ES-I3 (cell line): ENCODE results near the gene LGALS1.

Source experiments
- H3K36me3 ChIP-seq: 2 replicates; pipeline ENCODE4 v1.6.1; 2013; ENCODE audit warnings: mild to moderate bottlenecking, low read length, control low read depth, moderate library complexity; ENCODE audit not compliant: insufficient read depth
- H3K4me1 ChIP-seq: 2 replicates; pipeline ENCODE4 v1.6.1; 2013; ENCODE audit warnings: mild to moderate bottlenecking, control low read depth, low read length; ENCODE audit not compliant: insufficient read depth
- H3K9ac ChIP-seq: 2 replicates; pipeline ENCODE4 v1.6.1; 2013; ENCODE audit warnings: low read depth, mild to moderate bottlenecking, low read length, moderate library complexity
- H3K9me3 ChIP-seq: 2 replicates; pipeline ENCODE4 v1.6.1; 2013; ENCODE audit warnings: mild to moderate bottlenecking, low read length, moderate library complexity; ENCODE audit not compliant: control insufficient read depth, insufficient read depth

Gene LGALS1

DNA sequence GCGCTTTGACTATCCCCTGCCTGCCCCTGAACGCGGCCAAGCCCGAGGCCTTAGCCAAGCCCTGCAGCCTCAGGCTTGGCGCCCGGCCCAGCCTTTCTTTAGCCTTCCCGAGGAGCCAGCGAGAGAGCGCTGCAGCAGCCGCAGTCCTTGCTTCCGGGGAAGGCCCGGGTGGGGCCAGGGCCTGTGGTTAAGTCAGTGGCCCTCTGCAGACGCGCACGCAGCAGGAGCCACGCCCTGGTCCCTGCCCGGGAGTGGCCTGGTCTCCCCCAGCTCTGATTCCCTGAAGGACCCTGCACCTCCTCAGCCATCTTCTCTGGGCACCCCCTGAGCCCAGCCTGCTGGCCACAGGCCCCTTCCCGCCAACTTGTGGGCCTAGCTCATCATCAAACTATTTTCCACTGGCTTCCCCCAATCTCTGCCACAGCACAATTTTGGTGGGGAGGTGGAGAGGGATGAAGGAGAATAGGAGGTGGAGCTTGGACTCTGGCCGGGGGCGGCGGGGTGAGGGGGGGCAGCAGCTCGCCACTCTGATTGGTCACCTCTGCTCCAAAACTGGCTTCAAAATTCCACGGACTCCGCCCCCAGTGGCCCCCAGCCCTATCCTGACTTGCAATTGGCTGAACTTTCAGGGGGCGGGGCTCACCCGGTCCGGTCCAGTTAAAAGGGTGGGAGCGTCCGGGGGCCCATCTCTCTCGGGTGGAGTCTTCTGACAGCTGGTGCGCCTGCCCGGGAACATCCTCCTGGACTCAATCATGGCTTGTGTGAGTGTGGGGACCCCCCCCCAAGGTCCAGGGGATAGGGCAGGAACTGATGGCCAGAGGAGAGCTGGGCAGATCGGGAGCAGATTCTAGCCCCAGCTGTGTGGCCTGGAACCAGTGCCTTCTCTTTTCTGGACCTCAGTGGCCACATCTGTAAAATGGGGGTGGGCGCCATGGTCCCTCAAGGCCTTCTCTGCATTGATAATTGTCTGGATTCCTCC is at the start of gene LGALS1:
TSS of gene LGALS1 (plus strand) at position 686 of the 979 bp plus-strand sequence. CDS start at position 753, 67 bp downstream.
- Histone ChIP-seq H3K36me3 (no peaks in the 10 kb centered on the region), H3K4me1 (peaks cover 7% of the 10 kb centered on the region), H3K9ac (peak within 1 kb of the TSS; percentile 66), H3K9me3 (no peaks in the 10 kb centered on the region)

DNA sequence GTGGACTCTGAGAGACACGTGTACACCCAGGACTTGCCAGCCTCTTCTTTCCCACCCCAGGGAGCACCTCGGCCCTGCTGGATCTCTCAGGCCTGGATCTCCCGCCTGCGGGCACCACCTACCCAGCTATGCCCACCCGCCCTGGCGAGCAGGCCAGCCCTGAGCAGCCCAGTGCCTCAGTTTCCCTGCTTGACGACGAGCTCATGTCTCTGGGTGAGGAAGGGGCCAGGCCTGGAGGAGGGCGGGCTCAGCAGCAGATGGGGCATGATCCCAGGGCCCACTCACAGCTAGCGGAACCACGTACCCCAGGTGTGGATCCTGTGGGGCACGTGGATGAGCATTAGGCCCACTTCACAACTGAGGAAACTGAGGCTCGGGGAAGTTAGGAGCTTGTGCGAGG is 49.7 kb upstream of the LGALS1 start:
- Histone ChIP-seq H3K9me3 (no peaks in the 10 kb centered on the region), H3K9ac (no peak overlapping the region), H3K4me1 (no peaks in the 10 kb centered on the region), H3K36me3 (peaks cover 11% of the 10 kb centered on the region)

- H3K9me3 ChIP-seq = no peaks in the 10 kb centered on the region
- H3K36me3 ChIP-seq = peaks cover 12% of the 10 kb centered on the region
- no peaks in the 10 kb centered on the region for H3K4me1 ChIP-seq
- no peak overlapping the region for H3K9ac ChIP-seq
These were observed 49.3 kb upstream of the LGALS1 start for GRCh38 chr22:37626144-37626543.

DNA sequence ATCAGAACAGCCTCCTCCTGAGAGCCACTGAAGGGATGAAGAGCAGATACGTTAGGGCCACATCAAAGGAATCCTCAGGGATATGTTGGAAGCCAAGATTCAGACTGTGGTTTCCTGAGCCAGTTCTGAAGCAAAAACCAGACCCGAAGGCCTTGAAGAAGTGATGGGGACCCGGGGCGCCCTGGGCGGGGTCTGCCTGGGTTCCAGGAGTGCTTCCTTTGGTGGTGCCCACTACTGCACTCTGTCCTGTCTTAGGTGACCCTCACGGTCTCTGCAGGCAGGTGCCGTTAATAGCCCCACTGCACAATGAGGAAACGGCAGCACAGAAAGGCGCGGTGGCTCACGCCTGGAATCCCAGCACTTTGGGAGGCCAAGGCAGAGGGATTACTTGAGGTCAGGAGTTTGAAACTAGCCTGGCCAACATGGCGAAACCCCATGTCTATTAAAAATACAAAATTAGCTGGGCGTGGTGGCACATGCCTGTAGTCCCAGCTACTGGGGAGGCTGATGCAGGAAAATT is 48.8 kb upstream of the LGALS1 start:
- no peaks in the 10 kb centered on the region for H3K4me1 ChIP-seq
- no peaks in the 10 kb centered on the region for H3K9me3 ChIP-seq
- no peak overlapping the region for H3K9ac ChIP-seq
- peaks cover 15% of the 10 kb centered on the region for H3K36me3 ChIP-seq

GRCh38 chr22:37627121-37627520 is 48.3 kb upstream of the LGALS1 start:
- no peaks in the 10 kb centered on the region for H3K4me1 ChIP-seq
- H3K9ac ChIP-seq = no peak overlapping the region
- peaks cover 15% of the 10 kb centered on the region for H3K36me3 ChIP-seq
- no peaks in the 10 kb centered on the region for H3K9me3 ChIP-seq

GRCh38 chr22:37627545-37627944 is 47.9 kb upstream of the LGALS1 start:
- H3K9me3 ChIP-seq = no peaks in the 10 kb centered on the region
- H3K9ac ChIP-seq = no peak overlapping the region
- H3K4me1 ChIP-seq = no peaks in the 10 kb centered on the region; the same call in 1 of the 2 replicates
- H3K36me3 ChIP-seq = peaks cover 15% of the 10 kb centered on the region

DNA sequence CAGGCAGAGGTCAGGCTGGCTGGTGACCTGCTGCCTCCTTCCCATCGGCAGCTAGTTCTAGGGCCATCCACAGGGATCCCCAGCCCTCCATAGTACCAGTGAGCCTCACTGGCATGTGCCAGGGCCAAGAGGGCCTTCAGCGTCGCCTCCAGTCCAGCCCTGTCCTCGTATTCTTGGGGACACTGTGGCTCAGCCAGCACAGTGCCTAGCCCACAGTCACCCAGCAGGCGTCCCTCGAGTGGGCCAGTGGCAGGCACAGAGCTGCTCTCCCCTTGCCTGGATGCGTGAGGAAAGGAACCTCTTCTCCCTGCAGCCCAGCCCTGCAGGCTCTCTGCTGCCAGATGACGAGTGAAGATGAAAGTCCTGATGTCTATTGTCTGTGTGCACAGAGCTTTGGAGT is 46.6 kb upstream of the LGALS1 start:
- H3K36me3 ChIP-seq = peaks cover 15% of the 10 kb centered on the region
- H3K9ac ChIP-seq = no peak overlapping the region
- no peaks in the 10 kb centered on the region for H3K9me3 ChIP-seq
- H3K4me1 ChIP-seq = peaks cover 6% of the 10 kb centered on the region

DNA sequence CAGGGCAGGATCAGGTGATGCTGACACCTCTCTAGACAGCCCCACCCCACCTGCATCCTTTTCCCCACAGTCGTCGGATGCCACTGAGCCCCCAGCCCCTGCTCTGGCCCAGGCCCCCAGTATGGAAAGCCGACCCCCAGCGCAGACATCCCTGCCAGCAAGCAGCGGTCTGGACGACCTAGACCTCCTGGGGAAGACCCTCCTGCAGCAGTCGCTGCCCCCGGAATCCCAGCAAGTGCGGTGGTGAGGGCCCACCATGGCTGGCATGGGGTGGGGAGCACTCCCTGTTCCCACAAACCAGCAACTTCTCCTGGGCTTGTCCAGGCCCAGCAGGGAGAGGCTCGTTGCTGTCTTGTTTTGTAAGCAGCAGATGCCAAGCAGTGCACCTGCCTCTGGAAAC is 45.5 kb upstream of the LGALS1 start:
- Histone ChIP-seq H3K4me1 (peaks cover 17% of the 10 kb centered on the region), H3K9me3 (no peaks in the 10 kb centered on the region), H3K9ac (no peak overlapping the region), H3K36me3 (peaks cover 15% of the 10 kb centered on the region)

DNA sequence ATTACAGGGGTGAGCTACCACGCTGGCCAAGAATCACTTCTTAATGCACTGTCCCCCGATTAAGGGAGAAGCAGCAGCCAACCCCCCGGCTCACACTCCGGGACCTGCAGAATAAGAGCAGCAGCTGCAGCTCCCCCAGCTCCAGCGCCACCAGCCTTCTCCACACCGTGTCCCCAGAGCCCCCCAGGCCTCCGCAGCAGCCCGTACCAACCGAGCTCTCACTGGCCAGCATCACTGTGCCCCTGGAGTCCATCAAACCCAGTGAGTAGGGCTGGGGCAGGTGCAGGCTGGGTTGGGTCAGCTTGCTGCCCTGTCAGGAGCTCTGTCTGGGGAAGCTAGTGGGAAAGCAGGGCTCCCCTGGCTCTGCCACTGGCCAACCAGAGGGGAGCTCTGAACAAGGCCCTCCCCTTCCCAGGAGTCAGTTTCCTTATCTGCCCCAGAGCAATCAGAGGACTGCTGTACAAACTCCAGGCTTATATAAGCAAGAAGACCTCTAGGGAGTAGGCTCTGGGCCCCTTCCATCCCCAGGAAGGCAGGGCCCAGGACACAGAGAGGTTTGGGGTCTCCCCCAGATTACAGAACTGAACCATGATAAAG is 44.5 kb upstream of the LGALS1 start:
- H3K4me1 ChIP-seq = peaks cover 19% of the 10 kb centered on the region
- H3K9ac ChIP-seq = no peak overlapping the region
- H3K9me3 ChIP-seq = no peaks in the 10 kb centered on the region
- peaks cover 15% of the 10 kb centered on the region for H3K36me3 ChIP-seq

DNA sequence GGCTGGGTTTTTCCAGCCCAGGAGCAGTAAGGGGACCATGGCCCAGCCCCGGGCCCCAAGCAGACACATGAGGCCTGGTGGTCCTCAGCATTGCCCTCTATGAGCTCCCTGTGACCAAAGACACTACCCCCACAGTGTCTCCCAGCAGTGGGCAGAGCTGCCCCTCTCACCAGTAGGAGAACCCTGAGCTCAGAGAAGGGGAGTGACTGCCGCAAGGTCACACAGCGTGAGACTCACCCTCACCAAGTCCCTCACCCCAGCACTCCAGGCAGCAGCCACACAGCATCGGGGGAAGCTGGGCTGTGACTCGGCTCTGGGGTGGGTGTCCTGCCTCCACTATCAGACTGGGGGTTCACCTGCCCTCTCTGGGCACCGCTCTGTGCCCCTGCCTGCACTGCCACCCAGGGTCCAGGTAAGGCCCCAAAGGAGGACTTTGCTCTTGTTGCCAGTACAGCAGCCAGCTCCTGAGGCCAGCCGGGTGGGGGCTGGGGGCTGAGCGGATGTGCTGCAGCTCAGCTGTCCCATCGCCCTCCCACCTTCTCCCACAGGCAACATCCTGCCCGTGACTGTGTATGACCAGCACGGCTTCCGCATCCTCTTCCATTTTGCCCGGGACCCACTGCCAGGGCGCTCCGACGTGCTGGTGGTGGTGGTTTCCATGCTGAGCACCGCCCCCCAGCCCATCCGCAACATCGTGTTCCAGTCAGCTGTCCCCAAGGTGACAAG is 43.8 kb upstream of the LGALS1 start:
- no peaks in the 10 kb centered on the region for H3K9me3 ChIP-seq
- peaks cover 19% of the 10 kb centered on the region for H3K4me1 ChIP-seq
- H3K36me3 ChIP-seq = peaks cover 14% of the 10 kb centered on the region

DNA sequence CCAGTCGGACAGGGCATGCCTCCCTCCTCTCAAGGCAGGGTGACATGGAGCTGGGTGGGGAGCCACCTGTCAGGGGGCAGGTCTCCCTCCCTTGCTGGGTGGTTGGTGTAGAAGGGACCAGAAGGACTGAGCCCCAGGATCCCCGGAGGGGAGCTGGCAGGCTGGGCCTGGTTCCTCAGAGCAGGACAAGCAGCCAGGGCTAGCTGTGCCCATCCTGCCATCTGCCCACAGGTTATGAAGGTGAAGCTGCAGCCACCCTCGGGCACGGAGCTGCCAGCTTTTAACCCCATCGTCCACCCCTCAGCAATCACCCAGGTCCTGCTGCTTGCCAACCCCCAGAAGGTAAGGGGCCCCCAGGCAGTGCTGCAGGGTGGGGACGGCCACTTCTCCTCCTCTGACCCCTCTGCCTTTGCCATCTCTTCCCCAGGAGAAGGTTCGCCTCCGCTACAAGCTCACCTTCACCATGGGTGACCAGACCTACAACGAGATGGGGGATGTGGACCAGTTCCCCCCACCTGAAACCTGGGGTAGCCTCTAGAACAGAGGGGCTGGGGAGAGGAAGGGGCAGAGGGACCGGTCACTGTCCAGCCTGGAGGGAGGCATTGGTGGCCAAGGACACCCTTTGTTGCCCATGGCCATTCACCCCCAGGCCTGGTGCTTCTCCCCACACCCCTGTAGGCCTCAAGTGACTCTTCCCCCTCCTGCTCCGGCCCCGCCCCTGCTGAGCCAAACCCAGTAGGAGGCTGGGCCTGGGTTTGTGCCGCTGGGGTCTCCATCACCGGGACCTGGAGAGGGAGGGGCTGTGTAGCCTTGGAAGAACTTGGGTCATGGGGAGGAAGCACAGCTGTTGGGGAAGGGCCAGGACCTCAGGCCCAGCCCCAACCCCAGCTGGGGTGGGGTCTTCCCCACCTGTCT is 43.0 kb upstream of the LGALS1 start:
- H3K9ac ChIP-seq = no peak overlapping the region
- peaks cover 19% of the 10 kb centered on the region for H3K4me1 ChIP-seq
- H3K36me3 ChIP-seq = peaks cover 11% of the 10 kb centered on the region
- H3K9me3 ChIP-seq = no peaks in the 10 kb centered on the region

More for the DNA sequence above, 43.8 kb upstream of the LGALS1 start:
- H3K9ac ChIP-seq = no peak overlapping the region

GRCh38 chr22:37633089-37633624 is 42.3 kb upstream of the LGALS1 start:
- no peaks in the 10 kb centered on the region for H3K9me3 ChIP-seq

DNA sequence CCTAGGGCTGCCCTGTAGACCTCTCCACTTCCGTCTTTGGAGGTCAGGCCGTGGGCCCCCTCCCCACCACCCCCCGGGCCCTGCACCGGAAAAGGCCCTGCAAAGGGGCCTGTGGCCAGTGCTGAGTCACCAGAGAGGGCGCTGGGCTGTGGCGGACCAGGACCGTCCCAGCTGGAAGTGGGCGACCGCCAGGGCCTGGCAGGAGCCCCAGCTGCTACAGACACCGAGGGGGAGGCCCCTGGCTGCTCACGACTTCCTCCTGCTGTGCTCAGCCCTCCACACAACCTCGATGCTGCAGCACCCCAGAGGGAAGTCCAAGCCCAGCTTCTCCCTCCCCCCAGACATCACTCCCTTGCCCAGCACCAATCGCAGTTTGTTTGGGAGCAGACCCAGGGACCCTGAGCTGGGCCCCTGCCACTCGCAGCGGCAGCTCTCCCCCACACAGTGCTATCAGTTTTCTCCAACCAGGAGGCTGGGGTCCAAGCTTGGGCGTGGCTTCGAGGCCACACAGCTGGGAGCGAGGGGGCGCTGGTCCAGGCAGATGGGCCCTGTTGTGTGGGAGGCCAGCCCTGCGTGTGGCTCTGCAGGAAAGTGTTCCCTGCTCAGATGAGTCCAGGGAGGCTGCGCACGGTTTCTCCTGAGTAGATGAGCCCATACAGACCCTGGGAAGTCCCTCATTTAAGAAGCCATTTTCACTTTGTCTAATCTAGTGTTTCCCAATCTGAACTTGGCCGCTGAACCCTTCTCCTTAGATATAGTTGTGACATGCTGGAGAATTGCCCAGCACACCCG is 41.6 kb upstream of the LGALS1 start:
- Histone ChIP-seq H3K4me1 (peaks cover 25% of the 10 kb centered on the region), H3K9me3 (no peaks in the 10 kb centered on the region), H3K9ac (peak overlapping the region; percentile 16), H3K36me3 (peaks cover 6% of the 10 kb centered on the region)

More at GRCh38 chr22:37633089-37633624, 42.3 kb upstream of the LGALS1 start:
- Histone ChIP-seq H3K4me1 (peaks cover 19% of the 10 kb centered on the region), H3K36me3 (peaks cover 10% of the 10 kb centered on the region), H3K9ac (no peak overlapping the region)
